ENCODE results near the gene PPP1R11. TPM values are rescaled to one million over a fixed set of nuclear protein-coding genes. Genes with fewer than 3 reads are reported as not detected.

PPP1R11 gene
- total and polyA plus RNA-seq, 2 of the 4 experiments (the other 2 are of a cell fraction), result 15.6 to 46.0 TPM

DNA sequence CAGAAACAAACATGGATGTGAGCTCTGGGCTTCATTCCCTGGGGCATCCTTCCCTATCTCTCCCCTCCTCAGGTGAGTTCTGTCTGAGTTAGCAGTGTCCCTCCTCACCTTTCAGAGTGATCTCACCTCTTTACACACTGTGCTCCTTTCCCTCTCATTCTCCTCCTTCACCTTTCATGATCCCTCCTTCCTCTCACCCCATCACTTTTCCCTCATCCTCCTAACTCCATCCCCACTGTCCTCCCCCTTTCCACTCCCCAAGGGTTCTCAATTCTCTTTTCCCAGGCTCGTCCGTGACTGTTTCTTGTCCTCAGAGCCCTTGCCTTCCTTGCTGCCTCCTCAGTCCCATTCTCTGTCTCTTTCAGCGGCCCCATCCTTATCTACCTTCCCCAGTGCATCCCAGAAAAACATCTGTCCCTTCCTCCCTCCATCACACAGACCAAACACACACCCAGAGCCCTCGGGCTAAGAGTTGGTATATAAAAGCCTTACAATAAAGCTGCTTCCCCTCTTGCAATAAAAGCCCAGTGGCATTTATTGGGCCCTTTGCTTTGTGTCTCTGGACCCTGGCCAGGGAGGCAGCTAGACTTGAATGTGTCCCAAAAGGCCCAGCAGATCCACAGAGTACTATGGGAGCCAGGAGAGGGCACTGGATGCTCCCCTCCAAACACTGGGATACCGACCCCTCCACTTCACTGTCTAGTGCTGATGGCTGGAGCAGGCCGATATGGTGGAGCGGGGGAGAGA is 6.7 kb downstream of the PPP1R11 start:
- Histone ChIP-seq H2BK120ac (ENCODE audit: low read depth, low read length) (no peak overlapping the region), H3K9ac (ENCODE audit: low read depth, low read length) (no peak overlapping the region), H2BK20ac (ENCODE audit: low read depth, low read length) (no peak overlapping the region), H3K14ac (replicated peaks; ENCODE audit: low read depth, low read length) (no peak overlapping the region), H3K4me2 (ENCODE audit: low read depth, low read length) (no peak overlapping the region), H4K20me1 (ENCODE audit: insufficient read depth, low read length) (no peaks in the 10 kb centered on the region), H3K18ac (ENCODE audit: low read depth, low read length) (no peak overlapping the region), H3K36me3 (ENCODE audit: control insufficient read depth, insufficient read depth, low read length) (peaks cover 6% of the 10 kb centered on the region; the same call in 1 of the 2 replicates), H3K4ac (ENCODE audit: low read depth, low read length) (no peak overlapping the region), H2AK9ac (replicated peaks; ENCODE audit: low read depth, low read length, poor library complexity) (no peak overlapping the region), H3K9me3 (ENCODE audit: control insufficient read depth, insufficient read depth, low read length) (no peaks in the 10 kb centered on the region), H2AFZ (replicated peaks; ENCODE audit: low read length, poor library complexity) (no peak overlapping the region), H3K9me1 (ENCODE audit: insufficient read depth, low read length) (peaks cover 3% of the 10 kb centered on the region; the same call in 1 of the 2 replicates), H4K91ac (ENCODE audit: insufficient read depth, low read depth, low read length) (no peak overlapping the region), H4K5ac (ENCODE audit: low read depth, low read length) (no peak overlapping the region), H3K4me3 (ENCODE audit: insufficient read depth, low read depth, low read length) (no peak overlapping the region), H3K23ac (ENCODE audit: low read depth, low read length) (no peak overlapping the region), H2BK5ac (ENCODE audit: low read depth, low read length, poor library complexity, severe bottlenecking) (no peak overlapping the region), H2AK5ac (ENCODE audit: low read depth, low read length) (no peak overlapping the region), H3K27me3 (ENCODE audit: control insufficient read depth, insufficient read depth, low read length) (peaks cover 76% of the 10 kb centered on the region), H3K27ac (ENCODE audit: insufficient read depth, low read length) (no peak overlapping the region), H3K4me1 (ENCODE audit: control insufficient read depth, insufficient read depth, low read length) (peaks cover 3% of the 10 kb centered on the region; the same call in 1 of the 2 replicates), H2BK15ac (ENCODE audit: low read depth, low read length) (no peak overlapping the region), H4K8ac (ENCODE audit: low read depth in 2 of 2, low read length in 2 of 2) (no peak overlapping the region), H3K56ac (ENCODE audit: extremely low read depth, insufficient read depth, low read length) (no peak overlapping the region), H3K79me1 (ENCODE audit: low read depth in 1 of 2, low read length in 2 of 2) (peaks cover 0 to 2% of the 10 kb centered on the region in 2 experiments; a peak in 1 of 4 replicates)
- ATAC-seq (ENCODE audit: low read depth), result no peak; the same call in 1 of the 2 replicates
- intact Hi-C loops (cut with micrococcal nuclease) (no loop called here), in situ Hi-C loops (cut with MboI; ENCODE audit: low sequenced_read_pairs) (no loop called here), dilution Hi-C loops (cut with HindIII; ENCODE audit: low sequenced_read_pairs, unreplicated experiment) (no loop called here)
- BruUV-seq (replicated peaks), result no TSS peak
- DNase-seq, result no peak
- TF ChIP-seq CHD1 (IDR thresholded peaks at IDR 0.05; ENCODE audit: low read depth, low read length) (no peak), RAD21 (IDR thresholded peaks at IDR 0.05; ENCODE audit: low read length) (no peak), CEBPB (IDR thresholded peaks at IDR 0.05; ENCODE audit: low read depth, low read length) (no peak), NFE2L2 (IDR thresholded peaks at IDR 0.05; ENCODE audit: low read depth, low read length) (no peak), SMC3 (IDR thresholded peaks at IDR 0.05; ENCODE audit: low read depth, low read length) (no peak)
- ChIA-PET POLR2A (ENCODE audit: unreplicated experiment) (no interaction called here), CTCF (no interaction called here)
- 70% methylated on average over 2 of the region's 7 CpGs; no CpG with 5 or more reads in 1 of the 2 experiments for WGBS, 2 experiments (ENCODE audit: extremely low coverage in 2 of 2, insufficient read length in 1 of 2)

All from IMR-90 (cell line).